NCI-H82 treated with DMSO at 0.1 percent for 48 hours (cell line): Measurements from ENCODE around the gene ASAP2.

Source experiments
- DNase-seq: peaks from one replicate; lab custom pipeline; 2025; ENCODE audit not compliant: unreplicated experiment; lab: John Stamatoyannopoulos, UW

ASAP2 gene

GRCh38 chr2:9179572-9180201 is 26.9 kb upstream of the ASAP2 start:
- DNase-seq, result no peak

- no peak for DNase-seq
Measured at GRCh38 chr2:9184361-9184760, 22.3 kb upstream of the ASAP2 start.

GRCh38 chr2:9187620-9188214 is 18.9 kb upstream of the ASAP2 start:
- no peak for DNase-seq

- no peak for DNase-seq
Measured at GRCh38 chr2:9188823-9189222, 17.8 kb upstream of the ASAP2 start.

GRCh38 chr2:9189901-9190300 is 16.7 kb upstream of the ASAP2 start:
- DNase-seq, result no peak

GRCh38 chr2:9191041-9191481 is 15.6 kb upstream of the ASAP2 start:
- DNase-seq, result no peak

- no peak for DNase-seq
Measured at GRCh38 chr2:9192712-9193111, 13.9 kb upstream of the ASAP2 start.

- no peak for DNase-seq
Measured at GRCh38 chr2:9194352-9194751, 12.3 kb upstream of the ASAP2 start.

GRCh38 chr2:9196637-9197036 is 10.0 kb upstream of the ASAP2 start:
- no peak for DNase-seq

GRCh38 chr2:9197916-9198315 is 8.7 kb upstream of the ASAP2 start:
- no peak for DNase-seq

- no peak for DNase-seq
Measured at GRCh38 chr2:9199716-9200632, 6.6 kb upstream of the ASAP2 start.

GRCh38 chr2:9200633-9201015 is 6.0 kb upstream of the ASAP2 start:
- DNase-seq, result no peak

GRCh38 chr2:9201185-9201891 is 5.3 kb upstream of the ASAP2 start:
- DNase-seq, result no peak

GRCh38 chr2:9203006-9203405 is 3.6 kb upstream of the ASAP2 start:
- DNase-seq, result no peak

- no peak for DNase-seq
Measured at GRCh38 chr2:9203876-9204275, 2.7 kb upstream of the ASAP2 start.

GRCh38 chr2:9204939-9205338 is 1.7 kb upstream of the ASAP2 start:
- DNase-seq, result no peak

GRCh38 chr2:9205486-9205885 is 1.1 kb upstream of the ASAP2 start:
- no peak for DNase-seq

GRCh38 chr2:9206991-9207640 is 504 bp downstream of the ASAP2 start:
- DNase-seq, result no peak

- peak; percentile 31 for DNase-seq
Measured at GRCh38 chr2:9207641-9208311, 1.2 kb downstream of the ASAP2 start.

GRCh38 chr2:9208875-9209274 is 2.3 kb downstream of the ASAP2 start:
- DNase-seq, result no peak
